ENCODE results near the gene MTMR10. TPM values are rescaled to one million over a fixed set of nuclear protein-coding genes. Genes with fewer than 3 reads are reported as not detected.

Gene MTMR10
- total and polyA plus RNA-seq, 9 donors, result 14.1 to 35.8 (median 23.4) TPM

GRCh38 chr15:30984542-30984941 lies 6.9 kb downstream of the MTMR10 start:
- intact Hi-C loops (cut with DNase I), result no loop called here
- H3K4me1 ChIP-seq (ENCODE audit: insufficient read depth), result peaks cover 10% of the 10 kb centered on the region
- H3K4me3 ChIP-seq, result no peak overlapping the region
- H3K27me3 ChIP-seq, result no peaks in the 10 kb centered on the region
- 65 to 67% (median 67%) methylated on average over 6 of the region's 6 CpGs for WGBS, 3 donors
- no peak for DNase-seq
- H3K27ac ChIP-seq, result no peak overlapping the region
- TF ChIP-seq EP300 (IDR thresholded peaks at IDR 0.05), result no peak
- no peak for TF ChIP-seq POLR2A (IDR thresholded peaks at IDR 0.05)
- no peaks in the 10 kb centered on the region for H3K36me3 ChIP-seq
- H3K9me3 ChIP-seq, result no peaks in the 10 kb centered on the region

DNA sequence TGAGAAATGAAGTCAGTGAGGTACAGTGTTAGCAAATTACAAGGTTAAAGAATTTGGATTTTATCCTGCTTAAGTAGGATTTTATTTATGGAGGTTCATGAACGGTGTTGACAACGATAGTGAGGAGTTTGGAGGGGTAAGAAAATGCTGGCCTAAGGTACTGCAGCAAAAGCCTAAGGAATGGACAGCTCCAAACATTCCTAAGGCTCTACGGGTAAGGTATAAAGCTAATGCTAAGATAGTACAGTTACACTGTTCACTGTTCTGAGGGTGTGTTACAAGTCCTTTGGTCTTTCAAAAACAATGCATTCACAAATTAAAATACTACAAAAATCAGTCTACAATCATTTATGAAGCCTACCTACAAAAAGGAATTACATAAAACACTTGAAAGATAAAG lies 7.3 kb downstream of the MTMR10 start:
- TF ChIP-seq POLR2A (IDR thresholded peaks at IDR 0.05) (no peak), EP300 (IDR thresholded peaks at IDR 0.05) (no peak)
- TF ChIP-seq, protein P1, sequence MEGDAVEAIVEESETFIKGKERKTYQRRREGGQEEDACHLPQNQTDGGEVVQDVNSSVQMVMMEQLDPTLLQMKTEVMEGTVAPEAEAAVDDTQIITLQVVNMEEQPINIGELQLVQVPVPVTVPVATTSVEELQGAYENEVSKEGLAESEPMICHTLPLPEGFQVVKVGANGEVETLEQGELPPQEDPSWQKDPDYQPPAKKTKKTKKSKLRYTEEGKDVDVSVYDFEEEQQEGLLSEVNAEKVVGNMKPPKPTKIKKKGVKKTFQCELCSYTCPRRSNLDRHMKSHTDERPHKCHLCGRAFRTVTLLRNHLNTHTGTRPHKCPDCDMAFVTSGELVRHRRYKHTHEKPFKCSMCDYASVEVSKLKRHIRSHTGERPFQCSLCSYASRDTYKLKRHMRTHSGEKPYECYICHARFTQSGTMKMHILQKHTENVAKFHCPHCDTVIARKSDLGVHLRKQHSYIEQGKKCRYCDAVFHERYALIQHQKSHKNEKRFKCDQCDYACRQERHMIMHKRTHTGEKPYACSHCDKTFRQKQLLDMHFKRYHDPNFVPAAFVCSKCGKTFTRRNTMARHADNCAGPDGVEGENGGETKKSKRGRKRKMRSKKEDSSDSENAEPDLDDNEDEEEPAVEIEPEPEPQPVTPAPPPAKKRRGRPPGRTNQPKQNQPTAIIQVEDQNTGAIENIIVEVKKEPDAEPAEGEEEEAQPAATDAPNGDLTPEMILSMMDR (IDR thresholded peaks at IDR 0.05), result no peak
- Histone ChIP-seq H3K27ac (no peak overlapping the region), H3K9me3 (no peaks in the 10 kb centered on the region), H3K4me1 (ENCODE audit: insufficient read depth) (peaks cover 10% of the 10 kb centered on the region), H3K4me3 (no peak overlapping the region), H3K36me3 (no peaks in the 10 kb centered on the region), H3K27me3 (no peaks in the 10 kb centered on the region)
- DNase-seq, result no peak
- intact Hi-C loops (cut with DNase I), result no loop called here
- 48 to 58% (median 54%) methylated on average over 3 of the region's 3 CpGs for WGBS, 3 donors

DNA sequence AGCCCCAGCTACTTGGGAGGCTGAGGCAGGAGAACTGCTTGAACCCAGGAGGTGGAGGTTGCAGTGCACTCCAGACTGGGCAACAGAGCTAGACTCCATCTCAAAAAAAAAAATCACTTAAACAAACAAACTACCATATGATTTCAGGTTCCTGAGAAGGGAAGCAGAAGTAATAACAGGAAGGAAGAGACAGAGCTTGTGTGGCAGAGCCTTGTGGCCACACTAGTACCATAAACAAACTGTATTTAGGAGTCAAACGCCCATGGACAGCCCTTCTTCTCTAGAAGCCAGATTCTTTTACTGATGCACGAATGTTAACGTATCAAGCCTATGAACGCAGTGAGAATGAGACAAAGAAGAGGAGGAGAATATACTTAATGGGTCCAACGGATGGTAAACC lies 12.0 kb downstream of the MTMR10 start:
- no peak for TF ChIP-seq EP300 (IDR thresholded peaks at IDR 0.05)
- no peak for TF ChIP-seq POLR2A (IDR thresholded peaks at IDR 0.05)
- Histone ChIP-seq H3K4me3 (no peak overlapping the region), H3K36me3 (no peaks in the 10 kb centered on the region), H3K4me1 (ENCODE audit: insufficient read depth) (peaks cover 1% of the 10 kb centered on the region), H3K27ac (no peak overlapping the region), H3K9me3 (no peaks in the 10 kb centered on the region), H3K27me3 (no peaks in the 10 kb centered on the region)
- WGBS, 3 donors, result 95 to 96% (median 95%) methylated on average over 5 of the region's 5 CpGs
- no peak for DNase-seq
- intact Hi-C loops (cut with DNase I), result loop anchor here in 1 of 4 donors (10.0 kb wide), 1 partner anchor 75 kb away; the partner anchor contains the start of gene FAN1

- no peak overlapping the region for H3K4me3 ChIP-seq
- no peaks in the 10 kb centered on the region for H3K36me3 ChIP-seq
- DNase-seq, result no peak
- H3K27me3 ChIP-seq, result no peaks in the 10 kb centered on the region
- no peak overlapping the region for H3K27ac ChIP-seq
- H3K4me1 ChIP-seq (ENCODE audit: insufficient read depth), result peaks cover 1% of the 10 kb centered on the region
- intact Hi-C loops (cut with DNase I), result loop anchor here in 1 of 4 donors (10.0 kb wide), 1 partner anchor 74 kb away; the partner anchor contains the start of gene FAN1
- TF ChIP-seq, protein P1 (IDR thresholded peaks at IDR 0.05), result no peak
- TF ChIP-seq EP300 (IDR thresholded peaks at IDR 0.05) (no peak), POLR2A (IDR thresholded peaks at IDR 0.05) (no peak)
- no peaks in the 10 kb centered on the region for H3K9me3 ChIP-seq
These were observed 13.1 kb downstream of the MTMR10 start for GRCh38 chr15:30978328-30978727.

DNA sequence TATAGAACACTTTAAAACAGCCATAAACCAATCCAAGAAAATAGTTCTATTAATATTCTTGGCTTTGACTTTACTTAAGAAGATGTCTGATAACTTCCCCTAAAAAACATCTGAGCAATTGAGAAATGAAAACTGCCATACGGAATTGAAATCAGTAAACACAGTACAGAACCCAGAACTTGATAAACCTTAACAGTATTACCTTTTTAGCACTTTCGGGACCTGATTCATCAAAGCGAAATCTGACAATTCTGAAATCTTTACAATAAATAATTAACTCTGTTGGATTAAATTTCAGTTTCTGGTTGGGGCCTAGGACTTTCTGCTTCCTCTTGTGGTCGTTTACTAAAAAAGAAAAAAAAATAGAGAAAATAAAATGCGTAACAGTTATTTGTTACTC lies 17.3 kb downstream of the MTMR10 start:
- Histone ChIP-seq H3K27ac (no peak overlapping the region), H3K4me3 (no peak overlapping the region), H3K9me3 (no peaks in the 10 kb centered on the region), H3K27me3 (no peaks in the 10 kb centered on the region), H3K36me3 (no peaks in the 10 kb centered on the region), H3K4me1 (ENCODE audit: insufficient read depth) (peaks cover 1% of the 10 kb centered on the region)
- intact Hi-C loops (cut with DNase I), result loop anchor here in 1 of 4 donors (10.0 kb wide), 1 partner anchor 69 kb away; the partner anchor contains the start of gene FAN1
- WGBS, 3 donors, result 82 to 85% (median 83%) methylated on average over 5 of the region's 5 CpGs
- DNase-seq, result no peak
- TF ChIP-seq, protein P1 (IDR thresholded peaks at IDR 0.05), result no peak
- no peak for TF ChIP-seq POLR2A (IDR thresholded peaks at IDR 0.05)
- no peak for TF ChIP-seq EP300 (IDR thresholded peaks at IDR 0.05)

All from ovary (tissue), 9 donors.